Brain microvascular endothelial cell (primary cell): ENCODE data around the gene FSTL4.

Experiments used
- DNase-seq: peaks from one replicate; pipeline ENCODE4 v3.0.0-alpha.2; 2020
- H3K27ac ChIP-seq: fragments of 250-450 bp; sonication (Bioruptor Pico); 2 replicates; pipeline ENCODE4 v1.5.1; 2020; ENCODE audit warnings: mild to moderate bottlenecking, moderate library complexity
- H3K27me3 ChIP-seq: fragments of 250-450 bp; sonication (Bioruptor Pico); replicated peaks from 2 replicates; pipeline ENCODE4 v1.5.1; 2020; ENCODE audit warnings: mild to moderate bottlenecking
- H3K36me3 ChIP-seq: fragments of 250-450 bp; sonication (Bioruptor Pico); replicated peaks from 2 replicates; pipeline ENCODE4 v1.5.1; 2020; ENCODE audit warnings: mild to moderate bottlenecking
- H3K4me3 ChIP-seq: 2 replicates; pipeline ENCODE4 v1.5.1; 2011; ENCODE audit warnings: low read depth, mild to moderate bottlenecking, control low read depth, low read length, moderate library complexity
- in situ Hi-C: cut with HindIII; loops from 2 replicates; pipeline ENCODE4 v1.10.0; 2017; ENCODE audit warnings: low sequenced_read_pairs, low pct_ligation_motif_present
- TF ChIP-seq, protein P1 (sequence below): IDR thresholded peaks from 2 replicates; pipeline ENCODE4 v1.5.1; 2011; ENCODE audit warnings: low read depth, mild to moderate bottlenecking, moderate library complexity, low read length, control low read depth, inconsistent platforms; ENCODE audit errors: missing control alignments

The FSTL4 gene

DNA sequence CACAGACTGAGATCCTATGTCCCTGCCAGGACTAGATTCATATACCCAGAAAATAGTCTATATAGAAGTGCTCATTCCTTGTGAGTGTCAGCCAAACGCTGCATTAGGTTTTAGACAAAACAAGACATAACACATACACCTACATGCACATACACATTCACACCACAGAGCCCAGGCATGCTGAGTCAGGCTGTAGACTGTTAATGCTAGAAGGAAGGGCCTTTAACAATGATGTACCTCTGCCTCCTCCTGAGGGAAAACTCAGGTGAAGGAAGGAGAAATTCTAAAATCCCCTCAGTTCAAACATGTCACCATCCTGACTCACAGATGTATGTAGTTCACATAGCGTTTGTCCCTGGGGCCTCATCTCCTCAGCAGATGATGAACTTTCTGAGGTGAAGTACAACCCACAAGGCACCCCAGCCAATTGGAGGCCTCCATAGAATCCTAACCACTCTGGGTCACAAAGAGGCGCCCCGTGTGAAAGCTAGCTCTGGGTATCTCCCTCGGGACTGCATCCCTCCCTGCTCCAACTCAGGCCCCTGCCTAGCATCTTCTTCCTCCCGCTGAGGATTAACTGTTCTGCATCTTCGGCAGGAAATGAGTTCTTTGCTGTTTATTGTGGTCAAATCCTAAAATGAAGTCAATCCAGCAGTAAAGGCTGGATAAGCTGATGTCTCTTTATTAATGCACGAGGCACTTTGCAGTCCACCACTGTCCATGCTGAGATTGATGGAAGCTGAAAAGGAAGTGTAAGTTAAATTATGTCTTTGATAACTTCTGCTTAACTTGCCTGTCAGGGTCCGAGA lies 40.8 kb upstream of the FSTL4 start:
- H3K27ac ChIP-seq = no peak overlapping the region
- H3K27me3 ChIP-seq = no peaks in the 10 kb centered on the region
- TF ChIP-seq, protein P1, sequence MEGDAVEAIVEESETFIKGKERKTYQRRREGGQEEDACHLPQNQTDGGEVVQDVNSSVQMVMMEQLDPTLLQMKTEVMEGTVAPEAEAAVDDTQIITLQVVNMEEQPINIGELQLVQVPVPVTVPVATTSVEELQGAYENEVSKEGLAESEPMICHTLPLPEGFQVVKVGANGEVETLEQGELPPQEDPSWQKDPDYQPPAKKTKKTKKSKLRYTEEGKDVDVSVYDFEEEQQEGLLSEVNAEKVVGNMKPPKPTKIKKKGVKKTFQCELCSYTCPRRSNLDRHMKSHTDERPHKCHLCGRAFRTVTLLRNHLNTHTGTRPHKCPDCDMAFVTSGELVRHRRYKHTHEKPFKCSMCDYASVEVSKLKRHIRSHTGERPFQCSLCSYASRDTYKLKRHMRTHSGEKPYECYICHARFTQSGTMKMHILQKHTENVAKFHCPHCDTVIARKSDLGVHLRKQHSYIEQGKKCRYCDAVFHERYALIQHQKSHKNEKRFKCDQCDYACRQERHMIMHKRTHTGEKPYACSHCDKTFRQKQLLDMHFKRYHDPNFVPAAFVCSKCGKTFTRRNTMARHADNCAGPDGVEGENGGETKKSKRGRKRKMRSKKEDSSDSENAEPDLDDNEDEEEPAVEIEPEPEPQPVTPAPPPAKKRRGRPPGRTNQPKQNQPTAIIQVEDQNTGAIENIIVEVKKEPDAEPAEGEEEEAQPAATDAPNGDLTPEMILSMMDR = no peak
- no peak for DNase-seq
- in situ Hi-C loops = no loop called here
- no peaks in the 10 kb centered on the region for H3K36me3 ChIP-seq
- H3K4me3 ChIP-seq = no peak overlapping the region

DNA sequence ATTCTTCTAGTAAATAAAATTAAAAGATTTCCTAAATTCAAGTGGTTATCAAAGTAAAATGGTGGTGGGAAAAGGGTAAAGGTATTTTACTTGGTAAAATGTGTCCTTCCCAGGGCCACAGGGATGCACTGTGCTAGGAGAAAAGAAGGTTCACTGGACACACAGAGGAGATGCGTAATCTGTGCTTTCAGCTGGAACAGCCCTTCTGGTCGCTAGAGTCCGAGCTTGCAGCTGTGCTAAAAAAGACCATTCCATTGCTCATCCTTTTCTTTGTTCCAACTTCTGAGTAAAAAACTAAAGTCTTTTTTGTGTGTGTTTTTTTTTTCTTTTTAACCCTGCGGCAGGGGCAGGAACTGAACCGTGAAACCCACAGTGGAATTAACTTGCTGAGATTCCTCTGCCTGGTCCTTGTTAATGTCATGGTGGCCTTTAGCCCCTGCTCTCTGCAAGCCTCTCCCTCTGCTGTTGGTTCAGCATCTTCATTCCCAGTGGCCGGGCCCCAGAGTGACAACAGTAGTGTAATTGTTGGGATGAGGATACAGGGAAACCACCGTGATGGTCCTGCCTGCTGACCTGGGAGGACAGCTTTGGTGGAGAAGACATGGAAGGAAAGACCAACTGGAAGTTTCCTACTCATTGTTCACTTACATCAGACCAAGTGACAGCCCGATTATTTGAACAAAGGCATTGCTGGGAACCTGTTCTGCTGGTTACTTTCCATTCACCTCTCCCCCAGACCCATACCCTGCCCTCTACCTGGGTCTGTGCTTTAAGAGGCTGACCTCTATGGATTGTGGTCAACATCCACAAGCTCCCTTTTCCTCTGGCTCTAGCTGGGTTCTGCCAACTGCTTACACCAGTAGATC lies 31.9 kb upstream of the FSTL4 start:
- no peaks in the 10 kb centered on the region for H3K27me3 ChIP-seq
- H3K36me3 ChIP-seq = no peaks in the 10 kb centered on the region
- no peak overlapping the region for H3K27ac ChIP-seq
- no peak for DNase-seq
- no peak overlapping the region for H3K4me3 ChIP-seq
- TF ChIP-seq, protein P1 = no peak
- in situ Hi-C loops = no loop called here

DNA sequence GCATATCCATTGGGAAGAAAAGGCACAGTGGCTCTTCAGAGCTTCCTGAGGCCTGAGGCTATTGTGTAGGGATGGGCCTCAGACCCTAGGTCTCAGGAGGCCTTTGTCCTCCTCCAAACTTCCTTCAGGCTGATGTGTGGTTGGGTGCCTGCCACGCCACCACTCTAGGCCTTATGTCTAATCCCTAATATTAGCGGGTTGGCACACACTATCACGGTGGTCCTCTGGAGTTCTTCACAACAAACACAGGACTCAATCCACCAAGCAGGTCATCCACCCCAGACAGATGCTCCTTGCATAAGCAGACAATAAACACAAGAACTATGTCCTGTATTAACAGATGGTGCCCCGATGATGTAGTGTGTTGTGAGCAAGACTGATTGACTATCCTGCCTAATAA lies 31.0 kb upstream of the FSTL4 start:
- Histone ChIP-seq H3K36me3 (no peaks in the 10 kb centered on the region), H3K4me3 (no peak overlapping the region), H3K27me3 (no peaks in the 10 kb centered on the region), H3K27ac (no peak overlapping the region)
- DNase-seq = no peak
- in situ Hi-C loops = no loop called here
- TF ChIP-seq, protein P1 = no peak

DNA sequence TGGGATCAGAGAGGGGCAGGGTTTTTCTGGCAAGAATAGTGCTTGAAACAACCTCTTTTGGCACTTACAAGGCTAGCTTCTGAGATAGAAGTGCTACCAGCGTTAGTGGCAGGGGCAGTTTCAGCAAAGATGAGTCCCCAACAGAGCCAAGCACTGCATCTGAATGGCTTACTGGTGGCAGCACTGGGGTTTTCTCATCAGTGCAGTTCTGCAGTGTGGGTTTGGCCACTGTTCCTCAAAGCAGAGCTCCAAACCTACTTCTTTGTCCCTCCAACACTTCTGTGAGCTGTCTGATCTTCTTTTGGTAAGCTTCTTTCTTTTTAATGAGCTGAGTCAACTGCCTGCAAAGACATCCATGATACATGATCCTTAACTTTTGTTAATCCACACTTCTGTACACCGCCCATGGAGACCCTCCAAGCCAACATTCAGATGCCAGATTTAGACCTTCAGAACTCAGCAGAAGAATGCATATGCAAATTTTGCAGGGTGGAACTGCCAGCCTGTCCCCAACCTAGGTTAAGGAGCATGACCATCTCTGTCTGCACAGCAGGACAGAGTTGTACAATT lies 29.9 kb upstream of the FSTL4 start:
- H3K27ac ChIP-seq = no peak overlapping the region
- in situ Hi-C loops = no loop called here
- no peaks in the 10 kb centered on the region for H3K27me3 ChIP-seq
- no peaks in the 10 kb centered on the region for H3K36me3 ChIP-seq
- H3K4me3 ChIP-seq = no peak overlapping the region
- DNase-seq = no peak
- TF ChIP-seq, protein P1 = no peak

DNA sequence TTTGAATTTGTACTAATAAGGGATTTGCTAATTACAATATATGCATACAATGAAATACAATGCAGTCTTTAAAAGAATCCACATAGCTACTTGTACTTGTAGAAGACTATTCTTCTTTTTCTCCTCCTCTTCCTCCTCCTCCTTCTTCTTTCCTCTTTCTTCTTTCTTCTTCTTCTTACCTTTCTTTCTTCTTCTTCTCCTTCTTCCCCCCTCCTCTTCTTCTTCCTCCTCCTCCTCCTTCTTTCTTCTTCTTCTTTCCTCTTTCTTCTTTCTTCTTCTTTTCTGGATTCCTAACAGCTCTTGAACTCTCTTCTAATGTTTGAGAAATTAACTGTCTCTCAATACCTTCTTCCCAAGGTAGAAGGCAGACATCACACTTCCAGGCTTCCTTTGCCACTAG lies 29.3 kb upstream of the FSTL4 start:
- H3K27me3 ChIP-seq = no peaks in the 10 kb centered on the region
- H3K36me3 ChIP-seq = no peaks in the 10 kb centered on the region
- H3K27ac ChIP-seq = no peak overlapping the region
- in situ Hi-C loops = no loop called here
- TF ChIP-seq, protein P1 = no peak
- DNase-seq = no peak
- H3K4me3 ChIP-seq = no peak overlapping the region
